T47D (cell line): ENCODE results near the gene POU2F1.
A peak's percentile ranks its signal among the peaks of the same experiment; 100 is the strongest.

Experiments used
- DNase-seq, 2 experiments: peaks; one replicate each; pipeline versions ENCODE4 v3.0.0 to v3.0.0-alpha.2; 2011 to 2012; ENCODE audit warnings: low read depth in 1 of 2, low spot score in 1 of 2
- JUND ChIP-seq: IDR thresholded peaks from 2 replicates; pipeline ENCODE4 v1.6.1; 2012; ENCODE audit warnings: low read depth
- in situ Hi-C: cut with HindIII; loops from 2 replicates; pipeline ENCODE4 v1.10.0; 2016; ENCODE audit warnings: low sequenced_read_pairs, low pct_unique_long_range_greater_than_20kb

The POU2F1 gene

DNA sequence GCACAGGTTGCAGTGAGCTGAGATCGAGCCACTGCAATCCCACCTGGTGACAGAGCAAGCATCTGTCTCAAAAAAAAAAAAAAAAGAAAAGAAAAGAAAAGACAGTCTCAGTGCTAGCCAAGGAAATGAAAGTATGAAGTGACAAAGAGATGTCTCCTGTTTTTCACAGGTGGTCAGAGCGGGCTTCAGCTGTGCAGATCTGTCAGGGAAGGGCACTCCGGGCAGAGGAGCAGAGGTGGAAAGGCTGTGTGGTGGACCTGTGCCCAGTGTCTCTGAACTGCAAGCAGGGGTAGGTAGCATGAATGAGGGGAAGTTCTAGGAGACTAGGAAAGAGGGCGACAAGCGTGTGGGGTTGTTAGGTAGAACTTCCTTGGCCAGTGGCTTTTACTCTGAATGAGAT is 230.2 kb downstream of the POU2F1 start:
- in situ Hi-C loops: no loop called here
- DNase-seq: no peak
- TF ChIP-seq JUND: no peak

DNA sequence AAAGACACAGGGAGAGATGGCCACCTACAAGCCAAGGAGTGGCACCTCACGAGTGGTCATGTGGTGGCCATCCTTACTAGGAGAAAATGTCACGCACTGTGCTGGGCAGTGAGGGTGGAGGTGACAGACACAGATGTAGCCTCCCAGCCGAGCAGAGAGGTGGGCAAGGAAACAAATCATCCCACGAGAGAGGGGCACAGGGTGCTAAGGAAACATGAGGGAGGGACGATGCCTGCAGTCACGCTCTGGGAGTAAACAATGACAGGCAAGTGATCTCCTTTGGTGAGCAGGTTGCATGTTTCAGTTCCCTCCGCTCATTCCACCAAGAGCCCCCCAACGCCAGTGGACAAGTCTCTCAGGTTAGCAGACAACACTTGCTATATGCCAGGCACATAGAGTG is 231.8 kb downstream of the POU2F1 start:
- in situ Hi-C loops: no loop called here
- DNase-seq: no peak
- TF ChIP-seq JUND: no peak

- no peak for DNase-seq
- no peak for TF ChIP-seq JUND
- in situ Hi-C loops: no loop called here
Observed at GRCh38 chr1:167453123-167453522, 232.4 kb downstream of the POU2F1 start.

DNA sequence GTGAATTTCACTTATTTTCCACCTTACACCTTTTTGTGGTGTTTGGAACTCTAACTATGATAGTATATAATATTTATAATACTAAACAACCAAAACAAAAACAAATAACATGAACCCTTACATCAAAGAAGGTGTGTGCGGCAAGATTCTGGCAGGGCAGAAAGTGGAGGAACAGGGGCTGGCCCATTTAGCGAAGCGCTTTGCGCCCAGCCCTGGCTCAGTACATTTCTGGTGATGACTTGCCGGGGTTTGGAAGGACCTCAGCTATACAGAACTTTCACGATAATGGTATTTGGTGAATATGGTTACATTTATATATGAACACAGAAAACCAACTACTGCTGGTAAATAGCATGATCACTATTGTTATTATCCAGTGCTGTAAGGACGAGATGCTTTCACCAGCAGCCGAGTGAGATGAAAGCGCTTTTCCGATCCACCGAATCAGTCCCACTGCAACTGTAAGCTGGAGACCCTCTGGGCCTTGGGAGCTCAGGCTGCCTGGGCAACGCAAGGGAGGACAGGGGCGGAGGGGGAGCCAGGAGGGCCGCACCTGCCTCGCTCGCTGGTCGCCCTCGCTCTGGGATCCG is 233.7 kb downstream of the POU2F1 start:
- DNase-seq: no peak
- TF ChIP-seq JUND: no peak
- in situ Hi-C loops: no loop called here

DNA sequence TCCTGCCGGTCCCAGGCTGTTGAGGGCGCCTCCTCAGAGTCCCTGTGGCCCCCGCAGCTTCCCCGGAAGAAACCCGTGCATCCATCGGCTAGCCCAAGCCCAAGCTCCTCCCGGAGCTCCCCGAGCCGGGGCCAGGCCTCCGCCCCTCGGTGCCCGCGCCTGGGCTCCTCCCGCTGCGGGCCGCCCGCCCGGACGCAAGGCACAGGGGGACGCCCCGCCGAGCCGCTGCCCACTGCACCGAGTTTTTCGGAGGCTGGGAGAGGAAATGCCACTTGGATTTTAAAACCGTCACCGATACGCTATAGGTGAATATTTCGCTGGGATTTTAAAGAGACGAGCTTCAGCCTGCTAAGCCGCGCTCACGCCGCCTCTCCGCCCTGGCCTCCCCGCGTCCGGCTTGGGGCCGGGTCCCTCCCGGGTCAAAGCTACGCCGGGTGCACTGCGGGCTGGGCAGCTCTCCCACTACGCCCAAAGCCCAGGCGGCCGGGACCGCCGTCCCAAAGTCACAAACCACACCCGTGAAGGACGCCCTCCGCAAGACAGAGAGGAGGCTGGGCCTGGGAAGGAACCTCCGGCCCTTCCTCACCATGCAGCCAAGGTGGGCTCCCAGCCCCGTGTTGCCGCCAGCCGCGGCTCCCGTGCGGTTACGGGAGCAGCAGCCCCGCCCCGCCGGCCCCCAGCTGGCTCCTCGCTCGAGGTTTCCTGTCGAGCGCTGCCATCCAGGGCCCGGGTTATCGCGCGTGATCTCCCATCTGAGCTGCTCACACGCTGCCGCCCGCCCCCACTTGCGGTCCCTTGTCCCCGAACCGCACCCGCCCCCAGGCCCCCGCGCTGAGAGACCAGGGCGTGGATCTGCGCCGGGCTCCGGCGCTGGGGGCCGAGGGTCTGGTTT is 234.5 kb downstream of the POU2F1 start:
- TF ChIP-seq JUND: no peak
- in situ Hi-C loops: no loop called here
- peak; percentile 49 to 59 for DNase-seq

GRCh38 chr1:167455786-167456446 is 235.2 kb downstream of the POU2F1 start:
- no peak for DNase-seq

GRCh38 chr1:167456524-167456923 is 235.8 kb downstream of the POU2F1 start:
- no peak for DNase-seq
- in situ Hi-C loops: no loop called here
- TF ChIP-seq JUND: no peak

More at GRCh38 chr1:167455786-167456446, 235.2 kb downstream of the POU2F1 start:
- no peak for TF ChIP-seq JUND
- in situ Hi-C loops: no loop called here

DNA sequence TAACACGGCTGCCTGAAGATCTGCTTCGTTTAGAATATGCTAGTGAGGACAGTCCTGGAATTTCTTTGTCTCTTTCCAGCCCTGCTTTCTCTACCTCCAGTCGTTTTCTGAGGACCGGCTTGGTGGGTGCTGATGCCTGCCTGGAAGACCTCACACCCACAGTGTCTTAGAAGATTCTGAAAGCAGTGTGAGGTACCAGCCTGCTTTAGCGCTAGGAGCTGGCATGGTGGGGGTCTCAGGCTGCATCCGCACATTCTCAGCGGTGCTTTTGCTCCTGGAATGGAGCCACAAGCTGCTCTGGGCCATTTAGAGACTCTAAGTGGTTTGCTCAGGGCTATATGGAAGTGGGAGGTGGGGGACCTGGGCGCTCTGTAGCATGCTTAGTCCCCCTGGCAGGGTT is 236.2 kb downstream of the POU2F1 start:
- no peak for DNase-seq
- TF ChIP-seq JUND: no peak
- in situ Hi-C loops: no loop called here

DNA sequence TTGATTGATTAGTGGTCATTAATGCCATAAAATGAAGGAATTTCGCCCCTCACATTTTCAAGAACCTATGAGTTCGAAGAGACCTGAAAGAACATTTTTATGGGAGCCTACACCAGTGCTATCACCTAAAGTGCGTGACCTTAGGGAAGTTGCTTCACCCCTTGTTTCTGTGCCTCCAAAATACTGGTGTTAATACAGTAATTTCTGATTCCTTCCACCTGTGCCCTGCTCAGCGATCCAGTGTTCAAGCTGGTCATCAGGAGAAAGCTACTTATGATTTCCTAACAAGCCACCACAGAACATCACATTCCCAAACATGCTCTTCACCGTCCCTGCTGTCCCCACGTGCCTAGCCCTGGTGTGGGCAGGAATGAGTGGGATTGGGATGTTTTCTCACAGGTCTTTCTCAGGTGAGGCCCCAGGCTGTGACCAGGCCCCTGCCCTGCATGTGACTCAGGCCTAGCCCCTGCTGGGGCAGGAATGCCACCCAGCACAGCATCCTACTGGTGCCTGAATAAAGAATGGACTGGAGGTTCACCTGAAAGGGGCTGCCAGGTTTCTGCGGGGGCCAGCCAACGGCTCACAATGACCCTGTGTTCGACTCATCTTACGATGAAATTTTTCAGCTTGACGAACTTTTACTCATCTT is 237.4 kb downstream of the POU2F1 start:
- no peak for TF ChIP-seq JUND
- in situ Hi-C loops: no loop called here
- no peak for DNase-seq

- TF ChIP-seq JUND: no peak
- in situ Hi-C loops: no loop called here
- no peak for DNase-seq
Observed at GRCh38 chr1:167460836-167461235, 240.2 kb downstream of the POU2F1 start.

DNA sequence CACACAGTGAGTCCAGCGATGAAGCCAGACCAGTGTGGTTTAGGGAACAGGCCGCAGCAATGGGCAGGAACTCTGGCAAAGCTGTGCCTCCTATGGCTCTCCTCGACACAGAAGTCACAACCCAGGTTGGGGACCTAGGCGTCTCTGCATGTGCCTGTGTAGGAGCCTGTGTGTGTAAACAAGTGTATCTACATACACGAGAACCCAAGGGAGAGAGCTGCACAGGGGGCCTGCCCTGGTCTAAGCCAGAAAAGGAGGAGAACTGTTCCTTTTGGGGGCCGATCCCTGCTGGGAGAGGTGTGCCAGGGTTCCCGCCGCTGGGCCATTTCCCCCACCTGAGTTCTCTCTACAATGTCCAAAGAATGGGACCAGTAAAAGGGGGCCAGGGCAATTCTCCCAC is 241.7 kb downstream of the POU2F1 start:
- in situ Hi-C loops: no loop called here
- no peak for TF ChIP-seq JUND
- DNase-seq: no peak

DNA sequence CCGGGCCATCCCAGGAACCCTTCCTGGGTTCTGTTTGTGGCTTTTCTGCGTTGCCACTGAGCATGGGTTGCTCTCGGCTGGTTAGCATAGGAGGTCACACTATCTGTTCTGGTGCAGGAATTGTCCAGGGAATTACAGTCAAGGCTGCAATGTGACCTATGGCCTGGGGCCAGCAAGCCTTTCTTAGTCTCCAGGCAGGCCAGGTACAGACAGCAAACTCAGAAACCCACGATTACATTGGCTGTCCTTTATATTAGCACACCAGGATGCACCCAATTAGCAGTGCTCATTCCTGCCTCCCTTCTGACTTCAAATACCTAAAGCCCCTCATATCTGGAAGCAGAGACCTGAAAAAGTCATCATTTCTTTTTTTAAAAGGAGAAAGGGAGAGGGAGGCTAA is 242.4 kb downstream of the POU2F1 start:
- TF ChIP-seq JUND: no peak
- in situ Hi-C loops: no loop called here
- no peak for DNase-seq
